Epithelial cell of esophagus (primary cell): ENCODE data around the gene SLC38A9.
"Not testable (repeated sequence)": the region's sequence is repeated elsewhere in the genome, so short reads cannot be mapped to it uniquely, and the experiment has no call there.

Source experiments
- DNase-seq: peaks from one replicate; pipeline ENCODE4 v3.0.0; 2010; ENCODE audit warnings: low read depth
- H3K4me3 ChIP-seq: 2 replicates; pipeline ENCODE4 v1.5.1; 2011; ENCODE audit warnings: mild to moderate bottlenecking, low read length, control low read depth
- CTCF ChIP-seq: IDR thresholded peaks from 2 replicates; pipeline ENCODE4 v1.5.1; 2011; ENCODE audit warnings: low read depth, mild to moderate bottlenecking, low read length, control low read depth, inconsistent platforms; ENCODE audit not compliant: insufficient read depth; ENCODE audit errors: missing control alignments

Gene SLC38A9

DNA sequence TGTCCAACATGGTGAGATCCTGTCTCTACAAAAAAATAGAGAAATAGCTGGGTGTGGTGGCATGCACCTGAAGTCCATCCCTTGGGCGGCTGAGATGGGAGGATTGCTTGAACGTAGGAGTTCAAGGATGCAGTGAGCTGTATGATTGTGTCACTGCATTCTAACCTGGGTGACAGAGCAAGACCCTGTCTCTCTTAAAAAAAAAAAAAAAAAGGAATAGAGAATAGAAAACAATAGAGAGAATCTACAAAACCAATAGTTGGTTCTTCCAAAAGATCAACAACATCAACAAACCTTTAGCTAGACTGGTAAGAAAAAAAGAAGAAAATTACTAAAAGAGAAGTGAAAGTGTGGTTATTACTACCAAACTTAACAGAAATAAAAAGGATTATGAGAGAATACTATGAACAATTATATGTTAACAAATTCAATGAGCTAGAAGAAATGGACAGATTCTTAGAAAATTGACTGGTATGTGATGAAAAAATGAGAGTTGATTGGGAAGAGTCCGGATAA lies 8.1 kb upstream of the SLC38A9 start:
- TF ChIP-seq CTCF = no peak
- no peak for DNase-seq
- H3K4me3 ChIP-seq = no peak overlapping the region

- H3K4me3 ChIP-seq, DNase-seq: not testable (repeated sequence)
Measured at GRCh38 chr5:55719026-55719425, 6.9 kb upstream of the SLC38A9 start.

GRCh38 chr5:55715519-55716078 lies 3.5 kb upstream of the SLC38A9 start:
- no peak overlapping the region for H3K4me3 ChIP-seq
- no peak for TF ChIP-seq CTCF
- no peak for DNase-seq

DNA sequence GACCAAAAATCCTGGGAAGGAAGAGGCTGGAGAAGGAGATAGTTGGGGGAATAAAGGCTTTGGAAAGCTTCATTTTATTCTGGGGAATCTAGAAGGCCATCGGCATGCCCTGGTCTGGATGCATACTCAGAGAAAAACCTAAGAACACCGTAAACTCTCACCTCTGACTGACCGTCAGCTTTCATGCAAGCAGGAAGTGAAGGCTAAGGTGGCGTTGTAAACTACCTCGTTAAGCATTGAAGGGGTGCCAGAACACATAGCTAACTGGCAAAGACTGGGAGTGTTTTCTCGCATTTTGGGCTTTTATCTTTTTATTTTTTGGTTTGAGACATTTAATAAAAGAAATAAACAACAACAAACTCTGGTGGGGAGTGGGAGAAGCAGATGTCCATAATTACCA lies 2.6 kb upstream of the SLC38A9 start:
- no peak for DNase-seq
- TF ChIP-seq CTCF = no peak
- no peak overlapping the region for H3K4me3 ChIP-seq

- peak; percentile 24 for DNase-seq
- no peak overlapping the region for H3K4me3 ChIP-seq
- peak; percentile 26 for TF ChIP-seq CTCF
Measured at GRCh38 chr5:55714339-55714738, 2.2 kb upstream of the SLC38A9 start.

DNA sequence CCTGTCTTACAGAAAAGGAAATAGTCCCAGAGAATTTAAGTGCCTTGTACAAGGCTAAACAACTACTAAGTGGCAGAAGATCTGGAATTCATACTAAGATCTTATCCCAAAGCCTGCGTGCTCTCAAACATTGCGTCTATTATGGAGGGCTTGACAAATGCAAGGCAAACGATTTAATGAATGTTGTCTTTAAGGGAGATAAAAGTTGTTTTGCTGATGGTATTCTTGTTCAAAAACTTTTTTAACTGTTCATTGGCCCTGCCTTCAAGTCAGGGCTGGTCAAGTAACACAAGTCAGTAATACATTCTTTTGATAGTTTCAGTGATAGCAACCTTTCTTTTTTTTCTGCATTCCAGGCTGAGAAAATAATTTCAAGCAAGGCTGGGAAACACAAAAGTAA lies 1.7 kb upstream of the SLC38A9 start:
- no peak overlapping the region for H3K4me3 ChIP-seq
- no peak for DNase-seq
- no peak for TF ChIP-seq CTCF

- peak overlapping the region; percentile 97 for H3K4me3 ChIP-seq
- DNase-seq = no peak
- TF ChIP-seq CTCF = no peak
Measured at GRCh38 chr5:55711507-55712022, 559 bp downstream of the SLC38A9 start.

DNA sequence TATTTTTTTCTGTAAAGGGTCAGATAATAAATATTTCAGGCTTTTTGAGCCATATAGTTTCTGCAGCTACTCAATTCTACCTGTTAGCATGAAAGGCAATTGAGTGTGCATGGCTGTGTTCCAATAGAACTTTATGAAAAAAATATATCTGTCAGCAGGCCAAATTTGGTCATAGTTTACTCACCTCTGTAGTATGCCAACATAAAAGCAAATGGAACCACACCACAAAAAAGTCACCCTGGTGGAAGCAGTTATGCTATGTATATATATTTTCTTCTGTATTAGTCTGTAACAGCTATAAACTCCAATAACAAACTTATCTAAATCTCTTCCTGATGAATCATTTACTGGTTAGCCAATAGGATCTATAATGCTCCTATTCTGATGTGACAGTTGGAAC lies 3.4 kb downstream of the SLC38A9 start:
- no peak overlapping the region for H3K4me3 ChIP-seq
- peak; percentile 82 for DNase-seq
- no peak for TF ChIP-seq CTCF
